GM18909 (cell line): ENCODE data around the gene ARHGAP18.

Experiments
- ATAC-seq: cut with Tn5 transposase; IDR thresholded peaks from one replicate; pipeline ENCODE4 v1.9.1; 2021; ENCODE audit warnings: mild to moderate bottlenecking; ENCODE audit not compliant: unreplicated experiment, poor library complexity

Gene ARHGAP18

GRCh38 chr6:129695373-129696027, 14.5 kb downstream of the ARHGAP18 start:
- ATAC-seq = peak; percentile 46

GRCh38 chr6:129694036-129694435, 15.9 kb downstream of the ARHGAP18 start:
- ATAC-seq = no peak

- ATAC-seq = no peak
Observed at GRCh38 chr6:129692467-129692866, 17.5 kb downstream of the ARHGAP18 start.

- no peak for ATAC-seq
Observed at GRCh38 chr6:129691709-129692108, 18.3 kb downstream of the ARHGAP18 start.

GRCh38 chr6:129691043-129691640, 18.8 kb downstream of the ARHGAP18 start:
- no peak for ATAC-seq

GRCh38 chr6:129686941-129687627, 22.9 kb downstream of the ARHGAP18 start:
- peak; percentile 76 for ATAC-seq

GRCh38 chr6:129685662-129686031, 24.3 kb downstream of the ARHGAP18 start:
- no peak for ATAC-seq

- no peak for ATAC-seq
Observed at GRCh38 chr6:129684903-129685661, 24.9 kb downstream of the ARHGAP18 start.

- no peak for ATAC-seq
Observed at GRCh38 chr6:129684323-129684884, 25.6 kb downstream of the ARHGAP18 start.

- ATAC-seq = peak; percentile 93
Observed at GRCh38 chr6:129683601-129684322, 26.2 kb downstream of the ARHGAP18 start.

- no peak for ATAC-seq
Observed at GRCh38 chr6:129681913-129682205, 28.1 kb downstream of the ARHGAP18 start.

GRCh38 chr6:129680633-129681032, 29.3 kb downstream of the ARHGAP18 start:
- ATAC-seq = no peak

GRCh38 chr6:129679758-129680157, 30.2 kb downstream of the ARHGAP18 start:
- no peak for ATAC-seq

GRCh38 chr6:129679275-129679674, 30.7 kb downstream of the ARHGAP18 start:
- no peak for ATAC-seq

- ATAC-seq = no peak
Observed at GRCh38 chr6:129678463-129678862, 31.5 kb downstream of the ARHGAP18 start.

GRCh38 chr6:129677620-129678325, 32.2 kb downstream of the ARHGAP18 start:
- ATAC-seq = no peak

GRCh38 chr6:129675669-129676472, 34.1 kb downstream of the ARHGAP18 start:
- no peak for ATAC-seq

- no peak for ATAC-seq
Observed at GRCh38 chr6:129673748-129674147, 36.2 kb downstream of the ARHGAP18 start.
